G401.6 (cell line): ENCODE measurements around the gene LGALS3.

ENCODE experiments used
- FAIRE-seq: peaks from 2 replicates; lab custom pipeline; 2012; peaks lifted over from hg19 to GRCh38; lab: Jason Lieb, UNC

LGALS3 gene

GRCh38 chr14:55115460-55115859 is 13.6 kb upstream of the LGALS3 start:
- no peak for FAIRE-seq

- FAIRE-seq: no peak
Measured at GRCh38 chr14:55115861-55116245, 13.2 kb upstream of the LGALS3 start.

- no peak for FAIRE-seq
Measured at GRCh38 chr14:55116246-55117030, 12.6 kb upstream of the LGALS3 start.

GRCh38 chr14:55117803-55118441 is 11.1 kb upstream of the LGALS3 start:
- no peak for FAIRE-seq

- FAIRE-seq: no peak
Measured at GRCh38 chr14:55118761-55119160, 10.3 kb upstream of the LGALS3 start.

- no peak for FAIRE-seq
Measured at GRCh38 chr14:55120571-55121495, 8.2 kb upstream of the LGALS3 start.

- FAIRE-seq: no peak
Measured at GRCh38 chr14:55121628-55122439, 7.2 kb upstream of the LGALS3 start.

- FAIRE-seq: no peak
Measured at GRCh38 chr14:55122440-55122986, 6.5 kb upstream of the LGALS3 start.

GRCh38 chr14:55123101-55123500 is 6.0 kb upstream of the LGALS3 start:
- FAIRE-seq: no peak

- FAIRE-seq: no peak
Measured at GRCh38 chr14:55123852-55124639, 5.0 kb upstream of the LGALS3 start.

GRCh38 chr14:55124774-55125386 is 4.2 kb upstream of the LGALS3 start:
- FAIRE-seq: no peak

GRCh38 chr14:55125403-55125802 is 3.6 kb upstream of the LGALS3 start:
- no peak for FAIRE-seq

- no peak for FAIRE-seq
Measured at GRCh38 chr14:55126034-55126433, 3.0 kb upstream of the LGALS3 start.

- no peak for FAIRE-seq
Measured at GRCh38 chr14:55126932-55127459, 2.1 kb upstream of the LGALS3 start.

- FAIRE-seq: no peak
Measured at GRCh38 chr14:55127460-55127951, 1.5 kb upstream of the LGALS3 start.

GRCh38 chr14:55128386-55129085 is 516 bp upstream of the LGALS3 start:
- no peak for FAIRE-seq

- no peak for FAIRE-seq
Measured at GRCh38 chr14:55129428-55130195, 560 bp downstream of the LGALS3 start.

- FAIRE-seq: no peak
Measured at GRCh38 chr14:55130196-55130550, 1.1 kb downstream of the LGALS3 start.
